OCI-LY1 (cell line): ENCODE data around the gene PCDHA1.

ENCODE experiments used
- H2AFZ ChIP-seq: fragments of 200-600 bp; sonication (generic), shearing (Covaris generic); 2 replicates; pipeline ENCODE4 v1.6.0; 2014; ENCODE audit warnings: antibody characterized with exemption, mild to moderate bottlenecking, low read length
- H3F3A ChIP-seq: fragments of 200-600 bp; sonication (generic), shearing (Covaris generic); 2 replicates; pipeline ENCODE4 v1.6.0; 2014; ENCODE audit warnings: mild to moderate bottlenecking, antibody characterized with exemption, low read length, moderate library complexity; ENCODE audit not compliant: insufficient read depth
- H3K27ac ChIP-seq: fragments of 200-600 bp; sonication (generic); 2 replicates; pipeline ENCODE4 v1.5.1; 2014; ENCODE audit warnings: low read length, mixed run types, mild to moderate bottlenecking, low read depth; ENCODE audit not compliant: poor library complexity, severe bottlenecking
- H3K27me3 ChIP-seq: fragments of 200-600 bp; sonication (generic); 2 replicates; pipeline ENCODE4 v1.6.0; 2014; ENCODE audit warnings: antibody characterized with exemption, mild to moderate bottlenecking, low read length, moderate library complexity; ENCODE audit not compliant: insufficient read depth
- H3K36me3 ChIP-seq: fragments of 200-600 bp; sonication (generic); 2 replicates; pipeline ENCODE4 v1.6.1; 2014; ENCODE audit warnings: mild to moderate bottlenecking, antibody characterized with exemption, low read length, moderate library complexity, mixed read lengths; ENCODE audit not compliant: insufficient read depth
- H3K4me1 ChIP-seq: fragments of 200-600 bp; sonication (generic); 2 replicates; pipeline ENCODE4 v1.5.1; 2014; ENCODE audit warnings: mild to moderate bottlenecking, low read length, moderate library complexity; ENCODE audit not compliant: insufficient read depth, severe bottlenecking
- H3K4me2 ChIP-seq: fragments of 200-600 bp; sonication (generic), shearing (Covaris generic); 2 replicates; pipeline ENCODE4 v1.6.1; 2014; ENCODE audit warnings: low read length
- H3K4me3 ChIP-seq: fragments of 200-600 bp; sonication (generic); 2 replicates; pipeline ENCODE4 v1.5.1; 2014; ENCODE audit warnings: low read length, low read depth, mild to moderate bottlenecking, mixed read lengths; ENCODE audit not compliant: poor library complexity, severe bottlenecking
- H3K79me2 ChIP-seq: fragments of 200-600 bp; shearing (Covaris generic); 2 replicates; pipeline ENCODE4 v1.6.1; 2016; ENCODE audit warnings: mixed run types, low read length, mixed read lengths; ENCODE audit not compliant: insufficient read depth
- H3K9ac ChIP-seq: fragments of 200-600 bp; sonication (generic), shearing (Covaris generic); 2 replicates; pipeline ENCODE4 v1.6.1; 2014; ENCODE audit warnings: mild to moderate bottlenecking, low read length, mixed read lengths
- H3K9me2 ChIP-seq: fragments of 200-600 bp; sonication (generic), shearing (Covaris generic); 2 replicates; pipeline ENCODE4 v1.6.1; 2014; ENCODE audit warnings: low read depth, mild to moderate bottlenecking, low read length, mixed read lengths
- H3K9me3 ChIP-seq: fragments of 200-600 bp; shearing (Covaris generic); 2 replicates; pipeline ENCODE4 v1.6.1; 2014; ENCODE audit warnings: low read length, mixed read lengths
- H4K20me1 ChIP-seq: fragments of 200-600 bp; sonication (generic), shearing (Covaris generic); 2 replicates; pipeline ENCODE4 v1.6.0; 2016; ENCODE audit warnings: mild to moderate bottlenecking, low read length; ENCODE audit not compliant: insufficient read depth
- EZH2 ChIP-seq: fragments of 200-600 bp; sonication (generic), shearing (Covaris generic); IDR thresholded peaks from 2 replicates; pipeline ENCODE4 v1.8.0; 2017; ENCODE audit warnings: borderline replicate concordance, mixed run types, mild to moderate bottlenecking, antibody characterized with exemption, low read length, moderate library complexity, mixed read lengths
- TF ChIP-seq, protein P1 (sequence below): fragments of 200-600 bp; sonication (generic), shearing (Covaris generic); IDR thresholded peaks from 2 replicates; pipeline ENCODE4 v1.5.1; 2017; ENCODE audit warnings: mild to moderate bottlenecking, antibody characterized with exemption, low read length, moderate library complexity, mixed read lengths

The PCDHA1 gene

DNA sequence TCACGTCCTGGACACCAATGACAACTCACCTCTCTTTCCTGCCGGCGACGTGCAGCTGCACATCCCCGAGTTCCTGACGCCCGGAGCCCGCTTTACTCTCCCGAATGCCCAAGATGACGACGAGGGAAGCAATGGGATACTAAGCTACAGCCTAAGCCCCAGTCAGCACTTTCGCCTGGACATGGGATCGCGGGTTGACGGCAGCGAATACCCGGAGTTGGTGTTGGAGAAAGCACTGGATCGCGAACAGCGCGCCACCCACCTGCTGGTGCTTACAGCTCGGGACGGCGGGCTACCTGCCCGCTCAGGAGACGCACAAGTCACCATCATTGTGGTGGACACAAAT lies 141.3 kb downstream of the PCDHA1 start:
- Histone ChIP-seq H3K4me3 (no peak overlapping the region), H3K4me2 (no peak overlapping the region), H3K9me3 (no peaks in the 10 kb centered on the region), H2AFZ (no peak overlapping the region), H3K4me1 (no peaks in the 10 kb centered on the region), H3K79me2 (no peaks in the 10 kb centered on the region), H3K27me3 (no peaks in the 10 kb centered on the region), H3K9ac (no peak overlapping the region), H3K36me3 (no peaks in the 10 kb centered on the region), H3K9me2 (no peaks in the 10 kb centered on the region), H3F3A (no peaks in the 10 kb centered on the region), H4K20me1 (no peaks in the 10 kb centered on the region), H3K27ac (no peak overlapping the region)
- TF ChIP-seq, protein P1, sequence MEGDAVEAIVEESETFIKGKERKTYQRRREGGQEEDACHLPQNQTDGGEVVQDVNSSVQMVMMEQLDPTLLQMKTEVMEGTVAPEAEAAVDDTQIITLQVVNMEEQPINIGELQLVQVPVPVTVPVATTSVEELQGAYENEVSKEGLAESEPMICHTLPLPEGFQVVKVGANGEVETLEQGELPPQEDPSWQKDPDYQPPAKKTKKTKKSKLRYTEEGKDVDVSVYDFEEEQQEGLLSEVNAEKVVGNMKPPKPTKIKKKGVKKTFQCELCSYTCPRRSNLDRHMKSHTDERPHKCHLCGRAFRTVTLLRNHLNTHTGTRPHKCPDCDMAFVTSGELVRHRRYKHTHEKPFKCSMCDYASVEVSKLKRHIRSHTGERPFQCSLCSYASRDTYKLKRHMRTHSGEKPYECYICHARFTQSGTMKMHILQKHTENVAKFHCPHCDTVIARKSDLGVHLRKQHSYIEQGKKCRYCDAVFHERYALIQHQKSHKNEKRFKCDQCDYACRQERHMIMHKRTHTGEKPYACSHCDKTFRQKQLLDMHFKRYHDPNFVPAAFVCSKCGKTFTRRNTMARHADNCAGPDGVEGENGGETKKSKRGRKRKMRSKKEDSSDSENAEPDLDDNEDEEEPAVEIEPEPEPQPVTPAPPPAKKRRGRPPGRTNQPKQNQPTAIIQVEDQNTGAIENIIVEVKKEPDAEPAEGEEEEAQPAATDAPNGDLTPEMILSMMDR = no peak
- no peak for TF ChIP-seq EZH2

DNA sequence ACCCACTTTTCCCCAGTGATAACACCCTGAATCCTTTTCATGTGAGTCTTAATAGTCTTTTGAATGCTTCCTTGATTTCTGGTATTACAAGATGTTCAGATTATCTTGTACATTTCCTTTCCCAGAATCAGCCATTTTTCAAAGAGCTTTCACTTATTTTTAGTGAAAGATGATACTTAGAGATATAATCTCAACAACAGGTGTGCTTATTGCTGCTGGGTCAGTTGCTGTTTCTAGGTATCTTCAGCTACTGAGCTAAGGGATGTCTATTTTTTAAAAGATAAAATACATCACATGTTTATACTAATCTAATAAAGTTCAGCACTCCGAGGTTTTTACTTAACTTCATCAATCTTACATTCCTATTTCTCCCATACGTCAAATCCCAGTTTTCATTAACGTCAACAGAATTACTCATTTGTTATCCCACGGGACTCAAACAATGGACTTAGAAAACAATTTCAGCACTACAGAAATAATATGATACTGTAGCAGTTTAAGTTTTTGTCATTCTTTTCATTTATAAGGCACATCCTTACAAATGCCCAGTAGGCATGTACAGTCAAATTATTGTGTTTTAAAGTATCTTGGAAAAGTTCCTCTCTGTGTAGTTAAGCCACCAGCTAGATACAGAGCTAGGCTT lies 149.1 kb downstream of the PCDHA1 start:
- Histone ChIP-seq H3K36me3 (no peaks in the 10 kb centered on the region), H4K20me1 (no peaks in the 10 kb centered on the region), H3K9me2 (no peaks in the 10 kb centered on the region), H3K27me3 (no peaks in the 10 kb centered on the region), H3K79me2 (no peaks in the 10 kb centered on the region), H3K27ac (no peak overlapping the region), H3K4me3 (no peak overlapping the region), H3K9ac (no peak overlapping the region), H2AFZ (no peak overlapping the region), H3K4me2 (no peak overlapping the region), H3K9me3 (no peaks in the 10 kb centered on the region), H3K4me1 (no peaks in the 10 kb centered on the region), H3F3A (no peaks in the 10 kb centered on the region)
- no peak for TF ChIP-seq EZH2
- TF ChIP-seq, protein P1 = no peak

DNA sequence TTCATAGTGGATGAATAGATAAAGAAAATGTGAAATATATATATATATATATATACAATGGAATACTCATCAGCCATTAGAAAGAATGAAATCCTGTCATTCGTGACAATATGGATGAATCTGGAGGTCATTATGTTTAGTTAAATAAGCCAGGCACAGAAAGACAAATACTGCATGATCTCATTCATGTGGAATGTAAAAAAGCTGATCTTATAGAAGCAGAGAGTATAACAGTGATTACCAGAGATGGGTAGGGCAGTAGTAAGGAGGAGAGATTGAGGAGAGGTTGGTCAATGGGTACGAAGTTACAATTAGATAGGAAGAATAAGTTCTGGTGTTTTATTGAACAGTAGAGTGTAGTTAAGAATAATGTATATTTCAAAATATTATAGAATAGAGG lies 160.6 kb downstream of the PCDHA1 start:
- Histone ChIP-seq H3K79me2 (no peaks in the 10 kb centered on the region), H3K27ac (no peak overlapping the region), H3K9me3 (no peaks in the 10 kb centered on the region; the same call in 1 of the 2 replicates), H3K4me2 (no peak overlapping the region), H3F3A (no peaks in the 10 kb centered on the region), H3K4me1 (no peaks in the 10 kb centered on the region), H3K4me3 (no peak overlapping the region), H4K20me1 (no peaks in the 10 kb centered on the region), H3K36me3 (no peaks in the 10 kb centered on the region), H2AFZ (no peak overlapping the region), H3K9ac (no peak overlapping the region), H3K27me3 (no peaks in the 10 kb centered on the region), H3K9me2 (no peaks in the 10 kb centered on the region)
- TF ChIP-seq, protein P1 = no peak
- no peak for TF ChIP-seq EZH2
